K562 treated with DMSO at 1 percent for 12 hours (cell line): ENCODE measurements around the gene NDOR1. TPM values are rescaled to one million over a fixed set of nuclear protein-coding genes. Genes with fewer than 3 reads are reported as not detected.

Experiments used
- total RNA-seq: library from RNA; unstranded; fragments of 300-600 nt; gene quantifications from 2 replicates; pipeline ENCODE4 v1.2.3, GENCODE V29; 2022; ENCODE audit not compliant: insufficient read depth

The NDOR1 gene
- total RNA-seq, 1 experiment from 2014 or later, result 31.3 TPM

Other genes starting within 250 kb of the NDOR1 start
- 12.3 and 16.0 TPM in 2 replicates for gene PTGDS, start 228.2 kb upstream of the NDOR1 start, total RNA-seq
- gene LCNL1, start 222.7 kb upstream of the NDOR1 start, total RNA-seq, result not detected in 2 replicates
- 91.4 and 99.8 TPM in 2 replicates for gene PAXX, start 213.3 kb upstream of the NDOR1 start, total RNA-seq
- not detected in 2 replicates for gene CLIC3, start 209.1 kb upstream of the NDOR1 start, total RNA-seq
- gene ABCA2, start 177.5 kb upstream of the NDOR1 start, total RNA-seq, result 5.4 and 10.9 TPM in 2 replicates
- gene FUT7, start 173.6 kb upstream of the NDOR1 start, total RNA-seq, result not detected in 2 replicates
- 1.0 and 4.3 TPM in 2 replicates for gene NPDC1, start 159.5 kb upstream of the NDOR1 start, total RNA-seq
- gene ENTPD2, start 151.6 kb upstream of the NDOR1 start, total RNA-seq, result not detected in 2 replicates
- gene SAPCD2, start 135.1 kb upstream of the NDOR1 start, total RNA-seq, result 17.4 and 28.8 TPM in 2 replicates
- gene UAP1L1, start 128.2 kb upstream of the NDOR1 start, total RNA-seq, result 5.9 and 8.8 TPM in 2 replicates
- gene MAN1B1, start 118.7 kb upstream of the NDOR1 start, total RNA-seq, result 47.0 and 51.4 TPM in 2 replicates
- 194 and 200 TPM in 2 replicates for gene DPP7, start 91.0 kb upstream of the NDOR1 start, total RNA-seq
- 0.85 TPM in 1 of 2 replicates, not detected in the other for gene GRIN1, start 66.5 kb upstream of the NDOR1 start, total RNA-seq
- gene LRRC26, start 35.6 kb upstream of the NDOR1 start, total RNA-seq, result not detected in 2 replicates
- not detected in 2 replicates for gene TMEM210, start 33.6 kb upstream of the NDOR1 start, total RNA-seq
- 35.8 and 51.1 TPM in 2 replicates for gene ANAPC2, start 17.1 kb upstream of the NDOR1 start, total RNA-seq
- 138 and 226 TPM in 2 replicates for gene SSNA1, start 17.0 kb upstream of the NDOR1 start, total RNA-seq
- gene TPRN, start 5.0 kb upstream of the NDOR1 start, total RNA-seq, result 23.4 and 26.9 TPM in 2 replicates
- gene TMEM203, start 52 bp upstream of the NDOR1 start, total RNA-seq, result 54.3 and 56.7 TPM in 2 replicates
- 7.4 and 10.2 TPM in 2 replicates for gene RNF208, start 16.5 kb downstream of the NDOR1 start, total RNA-seq
- gene CYSRT1, start 19.5 kb downstream of the NDOR1 start, total RNA-seq, result 0.98 TPM in 1 of 2 replicates, not detected in the other
- gene RNF224, start 21.8 kb downstream of the NDOR1 start, total RNA-seq, result not detected in 2 replicates
- gene SLC34A3, start 25.2 kb downstream of the NDOR1 start, total RNA-seq, result not detected in 2 replicates
- gene TUBB4B, start 35.6 kb downstream of the NDOR1 start, total RNA-seq, result 804 and 847 TPM in 2 replicates
- not detected in 2 replicates for gene STPG3, start 45.6 kb downstream of the NDOR1 start, total RNA-seq
- gene NELFB, start 49.6 kb downstream of the NDOR1 start, total RNA-seq, result 77.5 and 88.0 TPM in 2 replicates
- 52.4 and 66.1 TPM in 2 replicates for gene TOR4A, start 72.0 kb downstream of the NDOR1 start, total RNA-seq
- gene NRARP, start 96.6 kb downstream of the NDOR1 start, total RNA-seq, result 15.8 and 25.4 TPM in 2 replicates
- gene EXD3, start 217.5 kb downstream of the NDOR1 start, total RNA-seq, result 10.2 and 10.6 TPM in 2 replicates
- 1.6 TPM in 2 replicates for gene NOXA1, start 217.7 kb downstream of the NDOR1 start, total RNA-seq
- 0.38 TPM in 1 of 2 replicates, not detected in the other for gene ENTPD8, start 235.7 kb downstream of the NDOR1 start, total RNA-seq